HepG2 (cell line): ENCODE data around the gene SLC1A2. TPM values are rescaled to one million over a fixed set of nuclear protein-coding genes. Genes with fewer than 3 reads are reported as not detected.
A peak's percentile ranks its signal among the peaks of the same experiment; 100 is the strongest.

Experiments used
- ATAC-seq: fragments of 200-7000 bp; cut with Tn5 transposase; 3 replicates; pipeline ENCODE4 v1.9.1; 2020; ENCODE audit warnings: mild to moderate bottlenecking, moderate library complexity
- BruUV-seq: library from RNA; stranded (reverse); fragments of 400-500 nt; replicated peaks from 2 replicates; lab custom pipeline; 2021; lab: Mats Ljungman, UMichigan
- CTCF ChIA-PET: fragments of 300-600 bp; formaldehyde crosslinking; extraction: SDS; loops from one replicate; lab custom pipeline; 2021; ENCODE audit warnings: low total read pairs, inconsistent platforms, low intra/inter-chr PET ratio; lab: Yijun Ruan, JAX
- POLR2A ChIA-PET: fragments of 350-600 bp; sonication (Branson Sonifier 250); formaldehyde crosslinking; loops from one replicate; lab custom pipeline; 2020; ENCODE audit warnings: antibody characterized with exemption, inconsistent platforms; lab: Yijun Ruan, JAX
- DNase-seq: peaks from one replicate; pipeline ENCODE4 v3.0.0-alpha.2; 2015; ENCODE audit warnings: low spot score
- FAIRE-seq: peaks from 3 replicates; lab custom pipeline; 2011; peaks lifted over from hg19 to GRCh38; lab: Jason Lieb, UNC
- H2AFZ ChIP-seq: one replicate; pipeline ENCODE4 v1.6.1; 2011; ENCODE audit warnings: low read length, inconsistent platforms
- H3K27ac ChIP-seq: fragments of 300-600 bp; 3 replicates; pipeline ENCODE4 v1.8.0; 2011; ENCODE audit warnings: mixed run types, mild to moderate bottlenecking, mixed read lengths, low read length, inconsistent platforms; ENCODE audit not compliant: insufficient read depth; ENCODE audit errors: extremely low read length
- H3K27me3 ChIP-seq, 2 experiments: fragments of 200-600 bp in 1 of 2; 2 replicates in 1 of 2; 3 replicates in 1 of 2; pipeline versions ENCODE4 v1.6.0 to v1.8.0; 2011; ENCODE audit warnings: low read length in 2 of 2, mild to moderate bottlenecking in 2 of 2, moderate library complexity in 2 of 2, inconsistent platforms in 1 of 2; ENCODE audit not compliant: insufficient read depth in 2 of 2, control insufficient read depth in 1 of 2
- H3K36me3 ChIP-seq, 2 experiments: fragments of 200-600 bp in 1 of 2; replicated peaks in 1 of 2; 2 replicates in 1 of 2; 3 replicates in 1 of 2; pipeline versions ENCODE4 v1.5.1 to v1.8.0; 2011; ENCODE audit warnings: low read length in 2 of 2, inconsistent platforms in 1 of 2; ENCODE audit not compliant: insufficient read depth in 2 of 2, control insufficient read depth in 1 of 2
- H3K4me1 ChIP-seq: 2 replicates; pipeline ENCODE4 v1.5.1; 2012; ENCODE audit warnings: low read length, inconsistent platforms; ENCODE audit not compliant: insufficient read depth
- H3K4me2 ChIP-seq: 2 replicates; pipeline ENCODE4 v1.6.0; 2011; ENCODE audit warnings: low read depth, low read length, inconsistent platforms
- H3K4me3 ChIP-seq, 3 experiments: fragments of 200-600 bp in 1 of 3; sonication (generic), shearing (Covaris generic) in 1 of 3; replicated peaks in 1 of 3; 2 replicates each; pipeline ENCODE4 v1.5.1; 2011 to 2016; ENCODE audit warnings: low read length in 3 of 3, inconsistent platforms in 2 of 3, low read depth in 2 of 3, mild to moderate bottlenecking in 2 of 3, control low read depth in 1 of 3, mixed read lengths in 1 of 3; ENCODE audit not compliant: insufficient read depth in 1 of 3
- H3K79me2 ChIP-seq: one replicate; pipeline ENCODE4 v1.6.1; 2011; ENCODE audit warnings: low read length, inconsistent platforms; ENCODE audit not compliant: insufficient read depth
- H3K9ac ChIP-seq: 2 replicates; pipeline ENCODE4 v1.6.0; 2011; ENCODE audit warnings: mild to moderate bottlenecking, low read depth, low read length, inconsistent platforms; ENCODE audit not compliant: insufficient read depth
- H3K9me3 ChIP-seq: 2 replicates; pipeline ENCODE4 v1.5.1; 2012; ENCODE audit warnings: mild to moderate bottlenecking, low read length
- H4K20me1 ChIP-seq: 2 replicates; pipeline ENCODE4 v1.6.0; 2011; ENCODE audit warnings: inconsistent platforms, mild to moderate bottlenecking, low read length, moderate library complexity; ENCODE audit not compliant: insufficient read depth
- AFF4 ChIP-seq: sonication (generic); formaldehyde crosslinking; IDR thresholded peaks from 2 replicates; pipeline ENCODE4 v1.4.0; 2020; ENCODE audit warnings: missing genetic modification reagents
- MAFK ChIP-seq, 2 experiments: IDR thresholded peaks in 1 of 2; conservative IDR thresholded peaks in 1 of 2; 2 replicates each; pipeline ENCODE4 v1.6.1; 2011; ENCODE audit warnings: improper control_type of control experiment in 2 of 2, low read length in 2 of 2
- MIER2 ChIP-seq: IDR thresholded peaks from 2 replicates; pipeline ENCODE4 v1.6.1; 2016; ENCODE audit warnings: missing biosample characterization, missing genetic modification reagents
- PAF1 ChIP-seq: IDR thresholded peaks from 2 replicates; pipeline ENCODE4 v1.6.1; 2016; ENCODE audit warnings: missing genetic modification reagents, missing compliant biosample characterization
- PAX8 ChIP-seq: sonication (generic); formaldehyde crosslinking; IDR thresholded peaks from 2 replicates; pipeline ENCODE4 v1.8.0; 2022; ENCODE audit warnings: mild to moderate bottlenecking, missing genetic modification reagents, borderline replicate concordance
- STAG1 ChIP-seq: sonication (generic); formaldehyde crosslinking; IDR thresholded peaks from 2 replicates; pipeline ENCODE4 v1.4.0; 2020; ENCODE audit warnings: missing genetic modification reagents
- THYN1 ChIP-seq: sonication (generic); formaldehyde crosslinking; IDR thresholded peaks from 2 replicates; pipeline ENCODE4 v1.8.1; 2023; ENCODE audit warnings: low read depth, mild to moderate bottlenecking, moderate library complexity, missing genetic modification reagents, borderline replicate concordance
- XRCC5 ChIP-seq: fragments of 200-400 bp; formaldehyde crosslinking; optimal IDR thresholded peaks from 2 replicates; pipeline ENCODE3; 2017; ENCODE audit warnings: mild to moderate bottlenecking, low read length
- ZBTB46 ChIP-seq: sonication (generic); formaldehyde crosslinking; IDR thresholded peaks from 2 replicates; pipeline ENCODE4 v1.4.0; 2020; ENCODE audit warnings: mild to moderate bottlenecking, missing genetic modification reagents, borderline replicate concordance
- ZHX1 ChIP-seq: sonication (generic); formaldehyde crosslinking; IDR thresholded peaks from 2 replicates; pipeline ENCODE4 v1.8.1; 2022; ENCODE audit warnings: low read depth, mild to moderate bottlenecking, missing genetic modification reagents
- ZNF530 ChIP-seq: sonication (generic); formaldehyde crosslinking; IDR thresholded peaks from 2 replicates; pipeline ENCODE4 v1.5.0; 2020; ENCODE audit warnings: low read depth, mild to moderate bottlenecking, missing genetic modification reagents
- ZNF569 ChIP-seq: sonication (generic); formaldehyde crosslinking; IDR thresholded peaks from 2 replicates; pipeline ENCODE4 v1.5.0; 2020; ENCODE audit warnings: mild to moderate bottlenecking, missing genetic modification reagents, moderate library complexity, borderline replicate concordance
- ZNF639 ChIP-seq: conservative IDR thresholded peaks from 2 replicates; pipeline ENCODE4 v1.6.1; 2018; ENCODE audit warnings: missing genetic modification reagents
- WGBS: methylation state at CpG from one replicate; pipeline ENCODE4 v1.1.6; 2017; ENCODE audit warnings: low lambda C conversion rate; 5-methylcytosine and 5-hydroxymethylcytosine counted together
- in situ Hi-C: cut with HindIII; loops from 2 replicates; pipeline ENCODE4 v1.10.0; 2017; ENCODE audit warnings: low pct_unique_long_range_greater_than_20kb; ENCODE audit not compliant: extremely low pct_ligation_motif_present
- intact Hi-C: fragments of 100-400 bp; cut with micrococcal nuclease; formaldehyde crosslinking; loops from one replicate; pipeline ENCODE4 v1.10.0; 2022; ENCODE audit not compliant: unreplicated experiment
- polyA plus RNA-seq, 8 experiments: library from polyadenylated mRNA; depleted of rRNA in 3 of 8; stranded (reverse) in 7 of 8; unstranded in 1 of 8; fragments of >200 nt; fragmentation: Illumina TruSeq in 4 of 8; extraction: Trizol in 4 of 8; gene quantifications; 2 replicates each; pipeline versions ENCODE4 v1.2.1 to v1.2.3, GENCODE V29; 2011 to 2016; ENCODE audit warnings: low read depth in 4 of 8, missing spikeins in 1 of 8, mixed read lengths in 1 of 8; ENCODE audit not compliant: insufficient read depth in 1 of 8
- total RNA-seq, 5 experiments: library from RNA; depleted of rRNA; stranded (reverse); fragments of >200 nt; fragmentation: Illumina TruSeq; extraction: Trizol; gene quantifications; 2 replicates each; pipeline ENCODE4 v1.2.3, GENCODE V29; 2016; ENCODE audit warnings: low read depth in 1 of 5

SLC1A2 gene
- total and polyA plus RNA-seq, 2 of the 13 experiments (the other 11 are each of a cell fraction or from before 2014, with no cell fraction given), result 23.2 to 43.2 TPM

- H3K27ac ChIP-seq, result peak overlapping the region; percentile 87
- peak; percentile 20; the same call in 1 of the 3 replicates for ATAC-seq
- no peaks in the 10 kb centered on the region for H3K9me3 ChIP-seq
- CTCF ChIA-PET, result no interaction called here
- DNase-seq, result peak; percentile 12
- in situ Hi-C loops, result no loop called here
- no peaks in the 10 kb centered on the region for H4K20me1 ChIP-seq
- H3K79me2 ChIP-seq, result no peaks in the 10 kb centered on the region
- H3K27me3 ChIP-seq, result no peaks in the 10 kb centered on the region
- BruUV-seq, result no TSS peak
- H3K4me1 ChIP-seq, result peaks cover 26% of the 10 kb centered on the region
- intact Hi-C loops, result no loop called here
- no peak overlapping the region for H2AFZ ChIP-seq
- no peak overlapping the region for H3K4me3 ChIP-seq
- H3K4me2 ChIP-seq, result no peak overlapping the region
- FAIRE-seq, result no peak
- H3K9ac ChIP-seq, result no peak overlapping the region
- H3K36me3 ChIP-seq, result peaks cover 7 to 23% of the 10 kb centered on the region in 2 experiments
- POLR2A ChIA-PET, result interaction anchor here (1.2 to 2.2 kb wide), 2 partner anchors 31 to 54 kb away, joined by 3 to 13 read pairs; no protein-coding TSS in a partner anchor
- WGBS, result 90% methylated on average over 14 of the region's 14 CpGs
- TF ChIP-seq ZNF569 (CRISPR knock-in tag) (no peak), MAFK (conservative IDR thresholded peaks at IDR 0.05 in 1 of 2, IDR thresholded peaks at IDR 0.05 in 1 of 2; ENCODE audit: low read length in 2 of 2) (peak; percentile 99 to 100), ZBTB46 (CRISPR knock-in tag) (no peak), XRCC5 (peak; percentile 53), MIER2 (no peak), AFF4 (CRISPR knock-in tag) (no peak), ZNF530 (no peak), ZHX1 (CRISPR knock-in tag) (no peak), PAX8 (no peak), STAG1 (peak; percentile 42; the same call in 1 of the 2 replicates), ZNF639 (CRISPR knock-in tag) (no peak), PAF1 (CRISPR knock-in tag) (no peak), THYN1 (CRISPR knock-in tag) (no peak)
Observed at GRCh38 chr11:35305670-35306382, 113.5 kb downstream of the SLC1A2 start.
